ENCODE data around the gene IFT81.
"Not testable (repeated sequence)": the region's sequence is repeated elsewhere in the genome, so short reads cannot be mapped to it uniquely, and the experiment has no call there.

IFT81 gene

DNA sequence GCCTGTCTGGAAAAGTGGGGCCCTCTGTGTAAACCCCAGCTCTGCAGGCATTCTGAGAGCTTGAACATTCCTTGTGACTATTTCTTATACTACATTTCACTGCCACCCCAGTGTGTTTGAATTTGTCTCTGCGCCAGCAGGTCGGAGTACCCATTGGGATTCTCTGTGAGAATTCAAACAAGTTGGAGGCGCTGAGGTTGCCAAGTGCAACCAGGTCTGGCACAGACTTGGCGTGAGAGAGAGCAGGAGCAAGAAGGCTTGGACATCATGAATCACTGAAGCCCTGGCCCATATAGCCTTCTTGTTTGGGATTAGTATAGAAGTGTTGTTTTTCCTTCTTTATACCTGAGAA lies 123.9 kb downstream of the IFT81 start:
- no peak for DNase-seq

DNA sequence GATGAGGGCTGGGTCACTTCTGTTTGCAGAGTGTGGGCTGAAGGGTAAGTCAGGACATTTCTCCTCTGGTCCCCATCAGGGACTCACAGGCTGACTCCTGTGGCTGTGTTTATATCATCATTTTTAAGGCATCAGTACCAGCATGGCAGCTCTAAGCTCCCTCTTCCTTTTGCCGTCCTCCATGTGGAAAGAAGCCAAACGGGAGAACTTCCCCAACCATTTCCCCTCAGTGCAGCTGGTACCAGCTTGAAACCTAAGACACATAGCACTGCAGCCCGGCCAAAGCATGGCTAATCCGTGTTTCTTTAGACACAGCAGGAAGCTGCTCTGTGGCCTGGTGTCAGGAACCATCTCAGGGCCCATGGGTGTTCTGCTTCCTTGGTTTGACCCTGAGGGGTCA lies 124.9 kb downstream of the IFT81 start:
- no peak for DNase-seq

DNA sequence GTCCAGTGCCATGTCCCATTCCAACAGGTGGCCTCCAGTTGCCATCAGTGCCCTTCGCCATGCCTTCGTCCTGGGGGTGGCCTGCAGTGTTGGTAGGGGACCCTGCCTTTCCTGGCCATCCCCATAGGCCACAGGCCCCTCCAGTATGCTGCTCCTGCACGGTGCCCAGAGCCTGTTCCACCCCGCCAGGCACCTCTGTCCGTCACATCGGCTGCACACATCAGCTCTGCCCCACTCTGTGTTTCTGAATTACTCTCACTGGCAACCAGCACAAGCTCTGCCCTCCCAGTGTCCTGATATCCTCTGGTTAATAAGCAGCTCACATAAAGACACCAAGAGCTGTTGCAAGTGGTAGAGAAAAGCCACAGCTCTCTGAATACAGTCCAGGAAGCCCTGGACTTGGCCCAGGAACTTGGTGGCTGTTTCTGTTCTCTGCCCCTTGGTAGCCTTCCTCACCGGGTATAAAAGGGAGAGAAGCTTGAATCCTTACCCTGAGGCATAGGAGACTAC lies 125.6 kb downstream of the IFT81 start:
- no peak for DNase-seq

DNA sequence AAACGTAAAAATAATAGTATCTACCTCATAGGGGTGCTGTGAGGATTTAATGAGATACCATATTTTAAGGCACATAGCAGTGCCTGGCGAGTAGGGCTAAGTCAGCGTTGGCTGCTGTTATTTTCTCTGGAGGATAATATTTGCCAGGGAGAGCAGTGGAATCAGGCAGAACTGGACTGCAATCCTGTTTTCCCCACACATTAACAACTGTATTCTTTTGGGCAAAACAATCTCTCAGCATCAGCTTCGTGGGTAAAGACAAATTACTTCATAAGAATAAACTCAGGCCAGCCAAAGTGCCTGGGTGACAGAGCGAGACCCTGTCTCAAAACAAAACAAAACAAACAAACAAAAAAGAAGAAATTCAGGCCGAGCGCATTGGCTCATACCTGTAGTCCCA lies 127.2 kb downstream of the IFT81 start:
- DNase-seq, result no peak

DNA sequence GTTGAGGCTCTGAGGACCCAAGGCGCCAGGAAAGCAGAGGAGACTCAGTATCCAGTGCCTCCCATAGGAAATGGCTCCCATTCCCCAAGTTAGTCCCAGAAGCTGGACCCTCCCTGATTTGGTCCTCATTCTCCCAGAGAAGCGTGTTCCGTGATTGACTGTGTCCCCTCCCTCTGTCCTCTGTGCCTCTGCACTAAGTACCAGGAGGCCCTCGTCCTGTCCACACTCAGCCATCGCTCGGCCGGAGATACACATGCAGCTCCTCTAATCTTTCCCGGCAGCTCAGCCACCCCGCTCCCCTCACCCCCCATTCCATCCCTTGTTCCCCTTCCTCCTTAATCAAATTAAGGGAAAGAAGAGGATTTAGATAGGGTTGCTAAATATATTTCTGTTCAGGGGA lies 128.6 kb downstream of the IFT81 start:
- DNase-seq, result no peak

DNA sequence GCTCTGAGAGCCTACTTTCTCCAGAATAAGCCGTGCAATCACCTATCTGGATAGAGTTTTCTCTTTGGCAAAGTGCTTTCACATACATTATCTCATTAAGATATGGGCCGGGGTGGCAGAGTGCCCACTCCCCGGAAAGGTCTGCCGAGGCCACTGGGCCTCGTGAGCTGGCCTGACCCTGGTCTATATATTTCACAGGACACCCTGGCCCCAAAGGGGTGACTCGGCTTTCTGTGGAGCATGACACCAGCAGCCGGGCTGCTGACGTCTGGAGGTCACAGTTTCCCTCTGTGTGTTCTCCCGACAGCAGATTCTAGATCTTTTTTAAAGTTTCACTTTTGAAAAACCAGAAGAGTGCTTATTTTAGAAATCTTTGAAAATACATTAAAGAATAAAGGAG lies 129.0 kb downstream of the IFT81 start:
- no peak for DNase-seq

DNA sequence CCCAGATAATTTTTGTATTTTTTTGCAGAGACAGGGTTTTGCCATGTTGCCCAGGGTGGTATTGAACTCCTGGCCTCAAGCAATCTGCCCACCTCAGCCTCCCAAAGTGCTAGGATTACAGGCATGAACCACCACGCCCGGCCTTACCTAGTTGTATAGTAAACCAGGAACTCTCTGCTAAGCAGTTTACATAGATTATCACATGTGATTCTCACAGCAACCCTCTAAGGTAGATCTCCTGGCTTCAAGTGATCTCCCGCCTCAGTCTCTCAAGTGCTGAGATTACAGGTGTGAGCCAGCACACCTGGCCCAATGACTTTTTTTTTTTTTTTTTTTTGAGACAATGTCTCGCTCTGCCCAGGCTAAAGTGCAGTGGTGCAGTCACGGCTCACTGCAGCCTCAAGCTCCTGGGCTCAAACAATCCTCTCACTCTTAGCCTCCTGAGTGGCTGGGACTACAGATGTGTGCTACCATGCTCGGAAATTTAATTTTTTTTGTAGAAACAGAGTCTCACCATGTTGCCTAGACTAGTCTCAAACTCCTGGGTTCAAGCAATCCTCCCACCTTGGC lies 130.9 kb downstream of the IFT81 start:
- DNase-seq, result no peak

DNA sequence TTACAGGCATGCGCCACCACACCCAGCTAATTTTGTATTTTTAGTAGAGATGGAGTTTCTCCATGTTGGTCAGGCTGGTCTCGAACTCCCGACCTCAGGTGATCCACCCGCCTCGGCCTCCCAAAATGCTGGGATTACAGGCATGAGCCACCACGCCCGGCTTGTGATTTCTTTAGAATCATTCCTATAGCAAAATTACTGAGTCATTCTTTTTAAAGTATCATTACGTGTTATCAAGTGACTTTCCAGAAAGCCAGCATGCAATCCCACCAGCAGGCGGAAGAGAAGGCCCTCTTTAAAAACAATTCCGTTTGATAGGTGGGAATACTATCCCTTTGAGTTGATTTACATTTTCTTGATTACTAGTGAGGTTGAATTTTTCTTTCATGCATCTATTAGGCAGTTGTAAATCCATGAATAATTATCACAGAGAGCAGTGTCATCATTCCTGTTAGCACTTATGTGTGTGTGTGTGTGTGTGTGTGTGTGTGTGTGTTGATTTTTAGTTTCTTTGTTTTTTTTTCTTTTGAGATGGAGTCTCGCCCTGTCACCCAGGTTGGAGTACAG lies 131.8 kb downstream of the IFT81 start:
- not testable (repeated sequence) for DNase-seq

DNA sequence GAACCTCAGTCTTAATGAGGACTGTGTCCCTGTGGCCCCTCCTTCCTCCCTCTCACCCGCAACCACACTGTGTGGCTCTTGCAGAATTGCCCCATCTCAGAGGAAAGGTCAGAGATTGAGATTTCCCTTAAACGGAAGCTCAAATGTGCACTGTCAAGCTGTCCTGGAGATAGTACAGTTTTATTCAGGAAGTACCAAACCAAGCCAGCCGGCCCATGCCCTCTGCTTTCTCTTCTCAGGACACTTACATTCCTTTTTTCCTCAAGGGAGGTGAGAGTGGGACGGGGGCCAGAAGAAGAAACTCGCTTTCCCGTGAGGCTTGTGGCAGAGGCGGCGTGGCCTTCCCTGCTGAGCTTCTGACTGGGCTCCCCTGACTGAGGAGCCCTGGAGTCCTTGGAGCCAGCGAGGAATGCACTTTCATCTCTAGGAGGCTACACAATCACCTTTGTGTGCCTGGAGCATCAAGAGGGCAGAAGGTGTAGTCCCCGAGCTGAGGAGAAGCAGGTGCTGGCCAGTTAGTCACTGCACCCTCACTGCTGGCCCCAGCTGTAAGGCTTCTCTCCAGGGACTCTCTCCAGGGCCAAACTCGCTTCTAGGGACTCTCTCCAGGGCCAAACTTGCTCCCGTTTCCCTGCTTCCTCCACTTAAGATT lies 132.7 kb downstream of the IFT81 start:
- DNase-seq, result no peak

DNA sequence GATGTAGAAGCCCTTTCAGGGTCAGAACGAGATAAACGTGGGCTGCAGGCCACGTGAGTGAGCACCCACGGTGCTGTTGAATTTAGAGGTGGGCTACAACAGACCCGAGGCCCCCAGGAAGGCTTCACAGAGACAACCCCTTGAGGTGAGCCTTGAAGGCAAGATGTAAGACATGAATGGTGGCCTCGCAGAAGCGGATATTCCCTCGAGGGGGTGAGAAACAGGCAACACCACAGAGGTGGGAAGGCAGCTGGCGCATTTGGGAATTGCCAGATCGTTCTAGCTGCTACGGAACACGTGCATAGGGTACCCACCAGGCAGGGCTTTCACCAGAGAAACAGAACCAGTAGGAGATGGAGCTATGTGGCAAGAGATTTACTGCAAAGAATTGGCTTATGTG lies 134.3 kb downstream of the IFT81 start:
- DNase-seq, result no peak

DNA sequence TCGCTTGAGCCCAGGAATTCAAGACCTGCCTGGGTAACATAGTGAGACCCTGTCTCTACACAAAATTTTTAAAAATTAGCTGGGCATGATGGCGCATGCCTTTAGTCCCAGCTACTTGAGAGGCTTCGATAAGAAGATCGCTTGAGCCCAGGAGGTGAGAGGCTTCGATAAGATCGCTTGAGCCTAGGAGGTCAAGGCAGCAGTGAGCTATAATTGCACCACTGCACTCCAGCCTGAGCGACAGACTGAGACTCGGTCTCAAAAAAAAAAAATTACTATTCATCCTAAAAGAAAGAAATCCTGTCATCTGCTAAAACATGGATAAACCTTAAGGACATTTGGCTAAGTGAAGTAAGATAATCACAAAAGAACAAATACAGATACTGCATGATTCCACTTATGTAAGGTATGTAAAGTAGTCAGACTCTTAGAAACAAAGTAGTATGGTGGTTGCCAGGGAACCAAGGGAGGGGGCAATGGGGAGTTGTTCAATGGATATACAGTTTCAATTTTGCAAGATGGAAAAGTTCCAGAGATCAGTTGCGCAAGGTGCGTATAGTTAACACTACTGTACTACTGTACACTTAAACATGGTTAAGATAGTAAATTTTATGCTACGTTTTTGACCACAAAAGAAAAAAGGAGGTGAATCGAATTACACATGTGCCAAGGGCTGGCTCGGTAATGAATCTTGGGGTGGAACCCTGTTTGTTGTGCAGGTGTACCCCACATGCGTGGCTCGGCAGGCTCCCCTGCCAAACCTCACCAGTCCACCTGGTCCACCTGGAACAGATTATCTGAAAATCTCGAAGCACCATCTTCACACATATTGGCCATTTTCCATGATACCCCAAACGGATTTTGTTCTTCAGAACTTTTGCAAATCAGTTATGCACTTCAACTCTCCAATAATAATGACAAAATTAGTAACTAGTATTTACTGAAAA lies 138.6 kb downstream of the IFT81 start:
- no peak for DNase-seq

DNA sequence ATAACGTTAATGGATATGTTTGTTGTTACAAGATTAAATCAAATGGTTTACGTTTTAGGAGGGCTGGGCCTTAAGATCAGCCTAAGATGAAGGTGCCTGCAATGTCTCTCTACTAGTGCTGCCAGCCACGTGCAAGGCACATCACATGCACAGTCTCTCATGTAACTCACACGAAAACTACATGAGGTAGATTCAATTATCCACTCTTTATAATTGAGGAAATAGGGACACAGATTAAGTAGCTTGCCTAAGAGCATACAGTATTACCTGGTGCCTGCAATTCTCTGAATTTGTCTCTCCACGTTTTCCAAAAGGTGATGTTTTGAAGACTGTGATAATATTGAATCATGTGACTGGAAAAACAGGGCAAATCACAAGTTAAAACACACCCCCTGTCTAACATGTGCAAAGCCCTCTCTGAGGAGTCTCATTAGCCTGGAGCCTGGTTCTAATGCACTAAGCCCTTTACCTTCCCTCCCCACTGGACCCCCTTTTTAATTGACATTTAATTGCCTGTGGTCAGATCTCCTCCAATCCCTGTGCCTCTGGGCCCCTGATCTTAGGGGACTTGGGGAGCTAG lies 142.3 kb downstream of the IFT81 start:
- no peak for DNase-seq

DNA sequence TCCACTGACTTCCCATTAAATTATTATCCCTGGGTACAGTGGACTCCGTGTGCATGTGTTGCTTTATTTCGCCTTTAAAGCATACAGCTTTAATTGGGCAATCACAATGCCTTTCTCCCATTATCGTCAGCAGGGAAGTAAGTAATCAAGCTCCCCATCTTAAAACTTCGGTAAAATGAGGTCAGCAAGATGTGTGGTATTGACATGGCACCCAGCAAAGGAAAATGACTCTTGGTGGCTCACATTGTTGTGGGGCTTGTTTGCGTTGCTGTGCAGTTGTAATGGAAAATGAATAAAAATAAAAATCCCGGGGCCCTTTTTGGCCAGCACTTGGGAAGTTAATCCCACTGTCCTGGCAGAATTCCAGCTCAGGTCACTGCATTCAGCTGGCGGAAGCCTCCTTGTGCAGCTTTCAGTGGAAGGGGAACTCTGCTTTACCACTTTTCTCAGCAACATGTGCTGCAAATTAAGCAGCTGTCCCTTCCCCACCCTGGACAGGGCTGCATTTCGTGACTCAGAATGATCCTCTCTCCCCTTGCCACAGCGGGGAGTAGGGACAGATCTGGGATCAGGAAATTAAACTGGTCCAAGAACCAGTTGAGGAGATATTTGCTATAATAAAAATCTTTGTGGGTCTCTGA lies 142.9 kb downstream of the IFT81 start:
- no peak for DNase-seq

Data from stimulated activated CD4-positive, alpha-beta T cell treated with anti-CD3 and anti-CD28 coated beads, Interleukin-4, amount 100 ng/mL, for 4 hours (primary cell).